Stimulated activated CD8-positive, alpha-beta memory T cell treated with anti-CD3 and anti-CD28 coated beads, Interleukin-7, amount 100 ng/mL, for 48 hours (primary cell): ENCODE data around the gene ZNF32.
A peak's percentile ranks its signal among the peaks of the same experiment; 100 is the strongest.

Experiments
- DNase-seq, 2 donors: peaks; one replicate each; pipeline ENCODE4 v3.0.0-alpha.2; 2020; ENCODE audit warnings: low read depth in 1 of 2; ENCODE audit errors: extremely low read depth in 1 of 2

Gene ZNF32, protein sequence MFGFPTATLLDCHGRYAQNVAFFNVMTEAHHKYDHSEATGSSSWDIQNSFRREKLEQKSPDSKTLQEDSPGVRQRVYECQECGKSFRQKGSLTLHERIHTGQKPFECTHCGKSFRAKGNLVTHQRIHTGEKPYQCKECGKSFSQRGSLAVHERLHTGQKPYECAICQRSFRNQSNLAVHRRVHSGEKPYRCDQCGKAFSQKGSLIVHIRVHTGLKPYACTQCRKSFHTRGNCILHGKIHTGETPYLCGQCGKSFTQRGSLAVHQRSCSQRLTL

GRCh38 chr10:43648398-43649184 is at the start of gene ZNF32:
Gene ZNF32, minus strand, starts transcription at chr10:43648881. Its CDS starts 2,748 bp downstream, at chr10:43646133.
- DNase-seq = peak; percentile 58 to 66

- DNase-seq = no peak
Observed at GRCh38 chr10:43698156-43698555, 49.5 kb upstream of the ZNF32 start.

DNA sequence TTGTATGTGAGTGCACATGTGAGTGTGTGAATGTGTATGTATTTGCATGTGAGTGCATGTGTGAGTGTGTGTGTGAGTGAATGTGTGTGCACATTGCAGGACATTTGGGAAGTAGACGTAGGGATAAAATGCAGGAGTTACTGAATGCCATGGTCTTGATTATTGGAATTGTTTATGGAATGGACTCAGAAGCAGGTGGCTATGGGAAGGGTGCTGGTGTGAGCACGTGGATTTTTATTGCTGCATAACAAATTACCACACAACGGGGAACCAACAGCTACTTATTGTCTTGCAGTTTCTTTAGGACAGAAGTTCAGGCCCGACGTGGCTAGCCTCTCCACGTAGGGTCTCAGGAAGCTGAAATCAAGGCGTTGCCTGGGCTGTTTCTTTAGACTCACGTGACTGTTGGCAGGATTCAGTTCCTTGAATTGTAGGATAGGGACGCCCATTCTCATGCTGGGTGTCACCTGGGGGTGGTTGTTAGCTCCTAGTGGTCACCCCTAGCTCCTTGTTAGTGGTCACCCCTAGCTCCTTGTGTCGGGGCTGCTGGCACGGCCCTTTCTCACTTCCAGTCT is 48.3 kb upstream of the ZNF32 start:
- no peak for DNase-seq

GRCh38 chr10:43695730-43696129 is 47.0 kb upstream of the ZNF32 start:
- DNase-seq = no peak

DNA sequence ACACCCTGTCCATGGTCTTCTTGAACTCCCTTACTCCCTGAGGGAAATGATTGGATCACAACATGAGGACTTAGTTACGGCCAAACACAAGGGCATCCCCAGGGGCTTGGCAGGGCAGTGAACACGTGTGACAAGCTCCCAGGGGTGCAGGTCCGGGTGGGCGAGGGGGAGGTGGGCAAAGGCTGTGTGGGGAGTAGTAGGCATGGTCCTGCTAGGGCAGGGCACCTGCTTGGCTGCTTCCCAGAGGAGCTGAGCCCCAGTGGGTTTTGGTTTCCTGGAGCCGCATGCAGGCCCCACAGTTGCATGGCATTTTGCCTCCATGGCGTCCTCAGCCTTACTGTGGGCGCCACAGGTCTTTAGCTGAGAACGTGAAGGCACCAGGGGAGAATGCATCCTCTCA is 46.6 kb upstream of the ZNF32 start:
- no peak for DNase-seq

GRCh38 chr10:43694526-43694925 is 45.8 kb upstream of the ZNF32 start:
- DNase-seq = no peak

GRCh38 chr10:43693602-43694001 is 44.9 kb upstream of the ZNF32 start:
- no peak for DNase-seq

- DNase-seq = no peak
Observed at GRCh38 chr10:43692051-43692825, 43.6 kb upstream of the ZNF32 start.

DNA sequence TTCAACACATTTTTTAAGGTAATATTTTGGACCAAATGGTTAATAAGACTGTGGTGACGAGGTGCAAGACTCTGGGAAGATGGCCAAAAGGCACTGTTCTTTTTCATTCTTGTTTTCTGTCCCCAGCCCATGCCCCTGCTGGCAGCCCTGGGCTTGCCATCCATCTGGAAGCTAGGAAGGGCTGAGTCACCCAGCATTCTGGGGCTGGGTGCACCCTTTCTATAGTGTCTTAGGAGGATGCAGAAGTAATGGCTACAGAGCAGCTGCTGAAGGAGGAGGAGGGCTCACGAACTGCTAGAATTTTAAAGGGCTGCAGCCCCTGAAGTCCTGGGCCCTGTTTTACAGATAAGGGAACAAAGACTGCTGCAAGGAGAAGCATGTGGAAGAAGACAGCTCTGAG is 42.8 kb upstream of the ZNF32 start:
- DNase-seq = no peak

DNA sequence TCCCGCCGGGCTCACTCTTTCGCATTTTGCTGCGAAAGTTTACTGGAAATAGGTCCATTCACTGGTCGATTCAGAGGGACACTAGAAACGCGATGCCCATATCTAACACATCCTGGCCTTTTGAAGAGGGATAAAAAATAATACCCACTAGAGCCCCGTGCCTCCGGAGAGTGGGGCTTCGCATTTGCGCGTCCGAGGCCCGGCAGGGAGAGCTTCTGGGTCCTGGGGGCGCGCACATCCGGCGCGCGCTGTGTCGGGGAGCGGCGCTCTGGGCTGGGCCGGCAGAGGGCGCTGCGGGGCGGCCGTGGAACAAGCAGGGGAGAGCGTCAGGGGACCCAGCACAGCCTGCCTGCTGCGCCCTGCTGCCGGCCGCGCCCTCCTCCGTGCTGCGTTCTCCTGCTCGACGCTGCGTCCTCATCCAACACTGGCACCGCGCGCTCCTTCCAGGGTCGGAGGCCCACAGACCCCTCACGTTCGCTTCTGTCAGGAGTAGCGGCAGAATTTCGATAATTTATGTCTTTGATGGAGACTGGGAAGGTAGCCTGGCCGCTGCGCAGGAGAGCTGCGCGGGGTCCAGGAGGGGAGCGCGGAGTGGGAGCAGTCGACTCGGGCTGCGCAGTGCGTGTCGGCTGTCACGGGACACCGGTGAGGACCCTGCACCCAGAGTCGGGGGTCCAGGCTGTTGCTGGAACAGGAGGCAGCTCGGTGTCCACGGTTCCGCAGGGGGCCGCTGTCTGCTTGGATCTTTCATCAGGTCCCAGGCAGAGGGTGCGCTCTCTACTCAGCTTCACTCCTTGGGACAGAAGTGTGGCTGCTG is 41.5 kb upstream of the ZNF32 start:
- peak; percentile 66 to 68 for DNase-seq

GRCh38 chr10:43689618-43689954 is 40.9 kb upstream of the ZNF32 start:
- no peak for DNase-seq

DNA sequence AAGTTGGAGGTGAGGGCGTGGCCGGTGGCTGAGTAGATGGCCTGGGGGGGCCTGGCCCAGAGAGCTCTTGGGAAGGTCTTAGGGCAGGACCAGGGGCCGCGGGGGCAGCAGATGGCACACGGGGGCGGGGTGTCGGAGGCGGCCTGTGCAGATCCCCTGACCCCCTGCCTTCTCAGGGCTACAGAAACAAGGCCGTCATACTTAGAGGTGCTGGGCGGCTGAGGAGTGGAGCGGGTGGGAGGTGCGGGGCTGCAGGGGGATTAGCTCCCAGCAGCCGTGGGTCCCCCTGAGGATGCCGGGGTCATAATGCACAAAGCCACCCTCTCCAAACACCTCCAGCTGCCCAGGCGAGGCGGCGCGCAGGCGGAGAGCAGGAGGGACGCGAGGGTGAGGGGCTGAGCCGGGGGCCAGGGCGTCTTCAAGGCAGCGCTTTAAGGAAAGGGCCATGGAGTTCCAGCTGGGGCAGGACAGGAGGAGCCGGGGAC is 40.4 kb upstream of the ZNF32 start:
- no peak for DNase-seq

DNA sequence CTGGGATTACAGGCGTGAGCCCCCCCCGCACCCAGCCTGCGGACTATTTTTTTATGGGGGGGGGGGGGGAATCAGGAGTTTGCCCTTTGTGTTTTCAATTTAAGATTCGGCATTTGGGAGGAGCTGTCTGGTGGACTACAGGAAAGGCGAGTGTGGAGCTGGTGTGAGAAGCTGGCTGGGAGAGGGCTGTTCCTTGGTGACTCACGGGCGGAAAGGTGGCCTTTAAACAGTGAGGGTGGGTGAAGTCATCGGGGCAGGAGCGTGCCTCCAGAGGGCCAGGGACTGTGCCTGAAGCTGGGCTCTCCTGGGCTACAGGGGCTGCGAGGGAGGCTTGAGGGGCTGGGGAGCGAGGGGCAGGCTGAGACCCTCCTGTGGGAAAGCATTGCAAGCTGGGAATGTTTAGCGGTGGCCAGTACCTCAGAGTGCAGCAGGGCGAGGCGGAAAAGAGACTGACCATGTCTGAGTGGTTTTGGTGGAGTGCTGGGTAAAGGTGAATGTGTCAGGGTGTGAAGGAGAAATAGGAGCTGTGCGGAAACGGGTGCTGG is 39.7 kb upstream of the ZNF32 start:
- DNase-seq = no peak

GRCh38 chr10:43687373-43687772 is 38.7 kb upstream of the ZNF32 start:
- DNase-seq = no peak

GRCh38 chr10:43686414-43686813 is 37.7 kb upstream of the ZNF32 start:
- no peak for DNase-seq

DNA sequence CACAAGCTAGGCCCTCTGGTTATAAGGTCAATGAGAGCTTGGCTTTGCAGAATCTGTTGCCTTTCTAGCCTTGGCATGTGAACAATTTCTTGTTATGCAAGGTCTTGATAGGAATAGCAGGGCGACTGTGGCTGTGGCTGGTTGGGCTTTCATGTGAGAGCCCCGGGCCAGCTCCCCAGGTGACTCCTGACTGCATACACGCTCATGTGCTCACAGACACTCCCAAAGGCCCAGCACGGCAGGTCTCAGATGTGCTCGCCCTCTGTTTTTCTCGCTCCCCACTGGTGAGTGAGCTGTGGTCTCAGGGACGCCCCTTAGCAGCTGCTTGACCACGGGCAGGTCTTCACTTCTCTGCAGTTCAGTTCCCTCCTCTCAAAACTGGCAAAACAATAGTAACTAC is 37.1 kb upstream of the ZNF32 start:
- DNase-seq = no peak

DNA sequence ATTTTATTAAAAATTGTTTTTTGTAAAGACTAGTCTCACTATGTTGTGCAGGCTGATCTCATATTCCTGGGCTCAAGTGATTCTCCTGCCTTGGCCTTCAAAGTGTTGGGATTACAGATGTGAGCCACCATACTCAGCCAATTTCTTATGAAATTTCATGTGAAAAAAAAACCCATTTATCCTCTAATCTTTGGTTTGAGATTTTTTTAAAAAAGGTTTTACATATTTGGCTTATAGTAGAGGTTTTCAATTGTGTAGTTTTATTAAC is 35.5 kb upstream of the ZNF32 start:
- DNase-seq = no peak

GRCh38 chr10:43683451-43684291 is 35.0 kb upstream of the ZNF32 start:
- DNase-seq = no peak

GRCh38 chr10:43682956-43683355 is 34.3 kb upstream of the ZNF32 start:
- no peak for DNase-seq

DNA sequence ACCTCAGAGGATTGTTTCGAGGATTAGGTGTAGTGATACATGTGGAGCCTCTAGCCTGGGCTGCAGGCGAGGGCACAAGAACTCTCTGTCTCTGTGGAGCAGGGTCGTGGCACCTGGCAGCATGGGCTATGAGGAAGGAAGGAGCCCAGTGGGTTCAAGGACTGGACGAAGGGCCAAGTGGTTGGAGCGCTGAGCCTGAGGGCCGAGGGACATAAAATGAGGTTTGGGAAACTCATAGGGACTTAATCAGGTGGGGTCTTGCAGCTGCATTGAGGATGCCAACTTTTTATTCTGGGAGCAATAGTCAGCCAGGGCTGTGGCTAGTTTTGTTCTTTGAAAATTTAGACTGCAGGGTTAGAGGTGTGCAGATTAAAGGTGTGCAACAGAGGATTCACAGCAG is 33.0 kb upstream of the ZNF32 start:
- DNase-seq = no peak
